ENCODE data around the gene TMEM185A. TPM values are rescaled to one million over a fixed set of nuclear protein-coding genes. Genes with fewer than 3 reads are reported as not detected.
"Not testable (repeated sequence)": the region's sequence is repeated elsewhere in the genome, so short reads cannot be mapped to it uniquely, and the experiment has no call there.

The TMEM185A gene
- total RNA-seq, 2 experiments from 2014 or later: 15.8 to 16.8 TPM

DNA sequence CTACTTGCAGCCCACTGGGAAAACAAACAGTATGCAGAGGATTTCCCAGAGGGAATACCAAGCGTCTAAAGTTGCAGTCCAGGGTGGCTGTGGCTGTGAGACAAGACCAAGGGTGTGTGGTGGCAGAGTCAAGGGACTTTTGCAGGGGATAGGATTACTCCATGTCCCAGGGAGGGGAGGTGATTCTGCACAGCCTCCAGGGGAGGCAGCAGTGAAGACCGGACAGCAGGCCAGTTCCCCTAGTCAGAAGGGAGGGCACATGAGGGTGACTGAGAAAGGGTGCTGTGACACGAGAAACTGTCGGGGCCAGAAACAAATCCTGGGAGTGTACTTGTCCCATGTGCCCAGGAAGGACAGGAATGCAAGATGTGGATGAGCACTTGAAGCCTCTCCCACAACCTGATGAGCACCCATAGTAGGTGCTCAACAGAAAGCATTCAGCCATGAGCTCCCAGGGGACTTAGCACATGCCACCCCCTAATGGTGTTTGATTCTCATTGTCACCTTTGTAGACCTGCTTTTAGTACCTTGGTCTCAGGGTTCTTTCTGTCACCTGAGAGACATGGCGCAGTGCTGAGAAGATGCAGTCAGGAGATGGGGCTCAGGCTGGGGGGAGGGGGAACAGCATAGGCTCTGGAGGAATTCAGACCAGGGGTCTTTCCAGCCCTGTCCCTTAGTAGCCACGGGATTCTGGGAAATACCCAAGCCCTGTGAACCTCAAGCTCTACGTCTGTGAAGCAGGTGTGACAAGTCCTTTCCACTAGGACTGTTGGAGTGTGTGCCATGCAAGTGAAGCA, 63.8 kb downstream of the TMEM185A start:
- POLR2A ChIA-PET: no interaction called here
- CTCF ChIA-PET: no interaction called here
- Mint-ChIP-seq H3K36me3 (ENCODE audit: low read depth) (no peaks in the 10 kb centered on the region), H3K4me1 (peaks cover 13% of the 10 kb centered on the region), H3K9me3 (no peaks in the 10 kb centered on the region), H3K27me3 (no peaks in the 10 kb centered on the region), H3K4me3 (no peak overlapping the region), H3K27ac (no peak overlapping the region)
- no peak for DNase-seq

DNA sequence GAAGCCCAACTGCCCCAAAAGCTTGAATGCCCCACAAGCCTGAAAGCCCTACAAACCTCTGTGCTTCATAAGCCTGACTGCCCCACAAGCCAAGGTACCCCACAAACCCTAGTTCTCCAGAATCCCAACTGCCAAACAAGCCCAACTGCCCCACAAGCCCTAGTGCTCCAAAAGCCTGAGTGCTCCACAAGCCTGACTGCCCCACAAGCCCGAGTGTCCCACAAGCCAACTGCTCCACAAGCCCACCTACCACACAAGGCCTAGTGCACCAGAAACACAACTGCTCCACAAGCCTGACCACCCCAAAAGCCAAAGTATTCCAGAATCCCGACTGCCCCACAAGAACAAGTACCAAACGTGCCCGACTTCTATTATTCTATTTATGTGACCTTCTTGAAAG, 68.2 kb downstream of the TMEM185A start:
- no peak overlapping the region for H3K27ac Mint-ChIP-seq
- no peak overlapping the region for H3K4me3 Mint-ChIP-seq
- DNase-seq: no peak
- H3K4me1 Mint-ChIP-seq: no peaks in the 10 kb centered on the region
- no peaks in the 10 kb centered on the region for H3K36me3 Mint-ChIP-seq (ENCODE audit: low read depth)
- no peaks in the 10 kb centered on the region for H3K27me3 Mint-ChIP-seq
- CTCF ChIA-PET: no interaction called here
- H3K9me3 Mint-ChIP-seq: no peaks in the 10 kb centered on the region
- POLR2A ChIA-PET: no interaction called here

DNA sequence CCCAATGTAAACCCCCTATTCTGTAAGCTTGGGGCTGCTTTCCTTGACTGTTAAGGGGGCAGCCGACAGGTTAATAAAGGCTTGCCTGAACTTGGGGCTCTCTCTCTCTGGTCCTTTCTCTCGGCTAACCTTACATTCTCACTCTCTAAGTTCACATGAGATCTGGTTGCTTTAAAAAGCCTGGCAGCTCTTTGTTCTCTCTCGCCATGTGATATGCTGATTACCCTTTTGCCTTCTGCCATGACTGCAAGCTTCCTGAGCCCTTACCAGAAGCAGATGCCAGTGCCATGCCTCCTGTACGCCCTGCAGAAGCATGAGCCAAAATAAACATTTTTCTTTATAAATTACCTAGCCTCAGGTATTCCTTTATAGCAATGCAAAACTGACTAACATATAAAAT, 76.3 kb downstream of the TMEM185A start:
- CTCF ChIA-PET; H3K9me3 Mint-ChIP-seq; H3K27ac Mint-ChIP-seq; POLR2A ChIA-PET; H3K36me3 Mint-ChIP-seq (ENCODE audit: low read depth); H3K4me1 Mint-ChIP-seq; H3K27me3 Mint-ChIP-seq; DNase-seq; H3K4me3 Mint-ChIP-seq: not testable (repeated sequence)

DNA sequence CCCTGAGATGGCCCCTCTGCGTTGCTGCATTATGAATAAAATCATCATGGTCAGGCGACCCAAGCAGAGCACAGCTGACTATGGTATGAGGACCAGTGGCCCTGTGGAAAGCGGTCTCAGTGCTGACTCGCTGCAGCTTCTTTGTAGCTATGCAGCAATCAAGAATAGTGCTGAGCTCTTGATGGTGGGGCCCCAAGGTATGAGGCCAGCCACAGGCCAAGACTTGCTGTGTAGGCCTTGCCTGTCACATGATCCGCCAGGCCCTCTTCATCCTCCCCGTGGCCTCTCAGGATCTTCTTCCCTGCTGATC, 79.7 kb downstream of the TMEM185A start:
- H3K27ac Mint-ChIP-seq; DNase-seq; H3K36me3 Mint-ChIP-seq (ENCODE audit: low read depth); CTCF ChIA-PET; H3K27me3 Mint-ChIP-seq; H3K4me3 Mint-ChIP-seq; POLR2A ChIA-PET; H3K4me1 Mint-ChIP-seq; H3K9me3 Mint-ChIP-seq: not testable (repeated sequence)

DNA sequence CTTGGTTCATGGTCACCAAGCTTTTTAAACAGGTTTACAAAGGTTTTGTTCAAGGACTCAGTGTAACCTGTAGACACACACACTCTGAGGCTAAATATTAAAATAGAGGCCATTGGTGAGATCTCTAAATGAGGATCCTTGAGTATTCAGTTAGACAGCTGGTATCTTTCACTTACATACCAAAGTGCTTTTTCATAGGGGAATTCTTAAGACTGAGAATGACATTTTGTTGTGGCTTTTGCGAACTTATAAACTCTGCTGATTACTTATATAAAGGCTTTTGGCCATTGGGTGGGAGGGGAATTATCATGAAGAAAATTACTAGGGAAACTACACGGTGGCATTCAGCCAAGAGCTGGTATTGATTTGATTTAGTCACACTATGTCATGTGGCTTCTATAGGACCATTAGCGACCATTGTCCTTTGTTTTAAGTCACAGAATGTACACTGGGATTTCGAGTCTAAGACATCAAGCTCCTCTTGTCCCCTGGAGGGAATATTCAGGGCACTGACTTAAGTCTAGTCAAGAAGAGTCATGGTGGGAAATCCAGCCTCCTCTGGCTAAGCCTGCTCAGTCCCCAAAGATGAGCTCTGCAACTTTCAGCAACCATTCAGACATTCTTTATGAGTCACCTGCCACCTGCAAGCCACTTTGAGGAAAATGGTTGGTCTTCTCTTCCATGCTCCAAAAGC, 80.2 kb downstream of the TMEM185A start:
- H3K36me3 Mint-ChIP-seq (ENCODE audit: low read depth); DNase-seq; POLR2A ChIA-PET; H3K4me3 Mint-ChIP-seq; H3K27me3 Mint-ChIP-seq; H3K27ac Mint-ChIP-seq; H3K9me3 Mint-ChIP-seq; H3K4me1 Mint-ChIP-seq; CTCF ChIA-PET: not testable (repeated sequence)

DNA sequence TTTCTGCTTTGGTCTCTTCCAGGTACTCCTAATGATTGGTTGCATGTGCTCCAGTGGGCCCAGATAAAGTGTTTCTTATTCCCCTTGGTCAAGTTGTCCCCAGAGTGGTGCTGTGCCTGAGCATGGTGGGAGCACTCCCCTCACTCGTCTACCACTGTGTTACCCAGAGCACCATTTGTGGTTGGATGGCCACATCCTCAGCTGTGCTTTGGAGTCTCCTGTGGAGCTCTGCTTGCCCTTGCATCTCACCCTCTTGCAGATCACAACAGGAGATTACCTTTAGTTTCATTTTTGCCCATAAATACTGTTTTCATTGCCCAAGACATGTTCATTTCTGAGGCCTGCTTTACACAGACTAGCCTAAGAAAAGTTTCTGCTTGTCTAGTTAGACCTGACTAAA, 81.1 kb downstream of the TMEM185A start:
- H3K4me3 Mint-ChIP-seq; H3K36me3 Mint-ChIP-seq (ENCODE audit: low read depth); H3K4me1 Mint-ChIP-seq; H3K9me3 Mint-ChIP-seq; POLR2A ChIA-PET; H3K27me3 Mint-ChIP-seq; H3K27ac Mint-ChIP-seq; CTCF ChIA-PET: not testable (repeated sequence)
- peak; percentile 32 for DNase-seq

DNA sequence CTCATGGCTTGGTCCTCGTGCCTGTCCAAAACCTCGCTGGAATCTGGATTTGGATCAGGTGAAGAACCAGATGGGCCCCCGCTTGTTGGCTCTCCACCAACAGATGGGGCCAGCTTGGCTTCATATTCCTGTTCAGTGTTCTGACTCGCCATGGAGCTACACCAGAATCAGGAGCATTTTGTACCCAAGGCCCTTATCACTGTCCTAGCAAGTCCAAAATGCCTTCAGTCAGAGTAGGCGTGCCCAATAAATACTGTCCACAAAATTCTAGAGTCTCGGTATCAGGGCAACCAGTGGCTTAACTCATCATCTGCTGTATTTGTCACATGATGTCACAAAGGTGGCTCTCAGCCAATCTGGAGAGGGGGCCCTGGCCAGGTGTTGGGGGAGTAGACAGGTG, 81.9 kb downstream of the TMEM185A start, which contains the start of gene HSFX3:
TSS of gene HSFX3 (minus strand) at position 224 of the 400 bp plus-strand sequence. CDS start at position 152, 72 bp downstream.
- POLR2A ChIA-PET; H3K4me1 Mint-ChIP-seq; H3K27me3 Mint-ChIP-seq; H3K27ac Mint-ChIP-seq; H3K9me3 Mint-ChIP-seq; DNase-seq; H3K36me3 Mint-ChIP-seq (ENCODE audit: low read depth); CTCF ChIA-PET; H3K4me3 Mint-ChIP-seq: not testable (repeated sequence)

DNA sequence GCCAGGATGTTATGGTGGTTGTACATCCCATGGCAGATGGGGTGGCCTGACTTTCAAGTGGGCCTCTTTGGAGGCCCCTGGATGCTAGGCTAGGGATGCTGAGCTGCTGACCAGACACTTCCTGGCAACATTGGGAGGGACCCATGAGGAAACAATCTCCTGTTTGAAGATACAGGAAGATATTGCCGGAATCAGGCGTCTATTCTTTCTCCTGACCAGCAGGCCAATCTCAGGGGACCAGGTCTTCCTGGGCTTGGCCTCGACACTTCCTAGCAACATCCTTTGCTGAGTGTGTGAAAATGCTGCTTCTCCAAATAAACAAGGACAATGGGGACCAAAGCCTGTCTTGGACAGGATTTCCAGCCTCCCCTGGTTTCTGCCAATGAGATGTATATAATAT, 83.8 kb downstream of the TMEM185A start:
- H3K27ac Mint-ChIP-seq; H3K4me1 Mint-ChIP-seq; H3K27me3 Mint-ChIP-seq; H3K4me3 Mint-ChIP-seq; H3K9me3 Mint-ChIP-seq; POLR2A ChIA-PET; H3K36me3 Mint-ChIP-seq (ENCODE audit: low read depth); CTCF ChIA-PET; DNase-seq: not testable (repeated sequence)

DNA sequence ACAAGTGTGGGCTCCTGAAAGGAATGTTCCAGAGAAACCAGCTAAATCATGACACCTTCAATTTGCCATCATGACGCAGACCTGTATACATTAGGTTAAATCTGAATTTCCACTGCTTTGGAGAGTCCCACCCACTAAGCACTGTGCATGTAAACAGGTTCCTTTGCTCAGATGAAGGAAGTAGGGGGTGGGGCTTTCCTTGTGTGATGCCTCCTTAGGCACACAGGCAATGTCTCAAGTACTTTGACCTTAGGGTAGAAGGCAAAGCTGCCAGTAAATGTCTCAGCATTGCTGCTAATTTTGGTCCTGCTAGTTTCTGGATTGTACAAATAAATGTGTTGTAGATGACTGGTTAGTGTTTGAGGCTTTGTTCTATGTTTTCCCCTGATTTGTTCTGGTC, 84.6 kb downstream of the TMEM185A start:
- H3K4me3 Mint-ChIP-seq: not testable (repeated sequence)

More for the DNA sequence above, 84.6 kb downstream of the TMEM185A start:
- H3K4me1 Mint-ChIP-seq; H3K36me3 Mint-ChIP-seq (ENCODE audit: low read depth); POLR2A ChIA-PET; H3K27me3 Mint-ChIP-seq; H3K27ac Mint-ChIP-seq; H3K9me3 Mint-ChIP-seq; DNase-seq; CTCF ChIA-PET: not testable (repeated sequence)

Other genes with a start within 250 kb of the TMEM185A start
- 10 to 100 TPM; 52.6 to 55.7 TPM for gene IDS, start 126.5 kb downstream of the TMEM185A start, total RNA-seq
- 10 to 100 TPM; 33.2 to 37.2 TPM for gene EOLA1, start 90.8 kb downstream of the TMEM185A start, total RNA-seq
- not detected for gene HSFX3, start 81.9 kb downstream of the TMEM185A start, total RNA-seq
- gene MAGEA9B, start 44.3 kb downstream of the TMEM185A start, total RNA-seq: not detected
- under 1 TPM in 1 of 2 experiments, not detected in 1; 0.35 TPM for gene HSFX2, start 36.5 kb downstream of the TMEM185A start, total RNA-seq
- not detected for gene MAGEA11, start 80.3 kb upstream of the TMEM185A start, total RNA-seq
- gene HSFX1, start 142.3 kb upstream of the TMEM185A start, total RNA-seq: under 1 TPM; 0.60 to 0.89 TPM
- not detected for gene MAGEA9, start 150.1 kb upstream of the TMEM185A start, total RNA-seq
- not detected for gene MAGEA8, start 249.4 kb upstream of the TMEM185A start, total RNA-seq